CD4-positive, alpha-beta T cell treated with Interferon gamma for 1 hour (primary cell): ENCODE results near the gene SLFN12.
"Not testable (repeated sequence)": the region's sequence is repeated elsewhere in the genome, so short reads cannot be mapped to it uniquely, and the experiment has no call there.

Experiments used
- DNase-seq: peaks from one replicate; pipeline ENCODE4 v3.0.0-alpha.2; 2020

SLFN12 gene

GRCh38 chr17:35407531-35407930, 24.8 kb downstream of the SLFN12 start:
- no peak for DNase-seq

- no peak for DNase-seq
Observed at GRCh38 chr17:35406568-35406967, 25.7 kb downstream of the SLFN12 start.

GRCh38 chr17:35404360-35404759, 27.9 kb downstream of the SLFN12 start:
- no peak for DNase-seq

GRCh38 chr17:35393783-35394182, 38.5 kb downstream of the SLFN12 start:
- DNase-seq, result not testable (repeated sequence)

GRCh38 chr17:35390663-35391062, 41.6 kb downstream of the SLFN12 start:
- no peak for DNase-seq

DNA sequence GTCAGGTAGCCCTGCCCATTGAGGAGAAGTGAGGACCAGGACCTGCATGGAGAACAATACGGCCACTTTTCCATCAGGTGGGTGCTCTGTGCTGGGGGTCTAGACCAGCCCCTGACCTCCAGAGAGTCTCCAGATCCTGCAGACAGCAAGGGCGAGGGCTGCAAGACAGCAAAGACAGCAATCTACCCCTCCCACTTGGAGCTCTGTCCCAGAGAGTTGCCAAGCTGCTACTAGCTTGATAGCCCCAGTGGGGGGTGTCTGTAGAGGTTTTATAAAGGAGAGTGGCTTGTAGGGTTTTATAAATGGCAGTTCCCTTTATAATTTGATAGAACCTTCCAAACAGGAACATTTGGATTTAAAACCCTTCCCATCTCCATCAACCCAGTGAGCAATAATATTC, 42.1 kb downstream of the SLFN12 start:
- no peak for DNase-seq

DNA sequence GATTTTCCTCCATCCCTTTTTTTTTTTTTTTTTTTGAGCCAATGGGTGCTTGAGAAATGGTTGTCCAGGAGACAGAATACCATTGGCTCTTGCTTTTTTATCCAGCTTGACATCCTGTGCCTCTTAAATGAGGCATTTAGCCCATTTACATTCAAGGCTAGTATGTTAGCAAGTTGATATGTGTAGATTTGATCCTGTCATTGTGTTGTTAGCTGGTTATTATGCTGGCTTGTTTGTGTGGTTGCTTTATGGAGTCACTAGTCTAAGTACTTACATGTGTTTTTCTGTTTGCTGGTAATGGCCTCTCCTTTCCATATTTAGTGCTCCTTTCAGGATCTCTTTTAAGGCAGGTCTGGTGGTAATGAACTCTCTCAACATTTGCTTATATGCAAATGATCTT, 44.8 kb downstream of the SLFN12 start:
- DNase-seq, result no peak

GRCh38 chr17:35377706-35378105, 54.6 kb downstream of the SLFN12 start:
- no peak for DNase-seq

DNA sequence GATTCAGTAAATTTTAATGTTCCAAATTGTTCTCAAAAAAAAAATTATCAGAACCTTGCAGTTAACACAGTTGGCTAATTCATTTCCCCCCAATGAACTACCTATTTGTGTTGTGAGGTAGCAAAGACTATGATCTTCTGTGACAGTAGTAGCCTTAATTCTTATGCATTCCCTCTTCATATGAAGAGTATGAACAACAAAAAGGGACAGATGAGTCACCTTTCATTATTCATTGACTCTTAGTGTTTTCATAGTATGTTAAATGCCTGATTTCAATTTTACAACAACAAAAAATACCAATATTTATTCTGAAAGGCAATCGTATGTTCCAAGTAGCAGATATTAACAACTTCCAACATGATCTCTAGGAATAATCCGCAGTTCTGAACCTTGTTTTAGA, 55.2 kb downstream of the SLFN12 start:
- no peak for DNase-seq

DNA sequence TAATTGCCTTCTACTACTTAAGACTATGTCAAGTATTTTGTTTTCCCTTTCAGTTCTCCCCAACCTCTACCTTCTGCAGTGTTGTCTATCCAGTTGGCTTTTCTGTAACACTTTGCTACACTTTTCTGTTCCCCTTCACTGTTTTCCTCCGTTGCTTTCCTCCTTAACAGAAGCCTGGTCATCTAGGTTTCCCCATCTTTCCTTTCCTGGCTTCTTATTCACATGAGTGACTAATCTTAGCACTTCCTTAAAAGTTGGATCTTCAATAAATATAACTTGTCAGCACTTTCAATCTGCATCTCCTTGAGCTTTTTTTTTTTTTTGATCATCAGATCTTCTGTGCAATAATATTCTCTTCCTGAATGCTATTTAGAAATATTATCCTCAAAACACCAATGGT, 56.1 kb downstream of the SLFN12 start:
- no peak for DNase-seq

- DNase-seq, result no peak
Observed at GRCh38 chr17:35374766-35375344, 57.4 kb downstream of the SLFN12 start.

DNA sequence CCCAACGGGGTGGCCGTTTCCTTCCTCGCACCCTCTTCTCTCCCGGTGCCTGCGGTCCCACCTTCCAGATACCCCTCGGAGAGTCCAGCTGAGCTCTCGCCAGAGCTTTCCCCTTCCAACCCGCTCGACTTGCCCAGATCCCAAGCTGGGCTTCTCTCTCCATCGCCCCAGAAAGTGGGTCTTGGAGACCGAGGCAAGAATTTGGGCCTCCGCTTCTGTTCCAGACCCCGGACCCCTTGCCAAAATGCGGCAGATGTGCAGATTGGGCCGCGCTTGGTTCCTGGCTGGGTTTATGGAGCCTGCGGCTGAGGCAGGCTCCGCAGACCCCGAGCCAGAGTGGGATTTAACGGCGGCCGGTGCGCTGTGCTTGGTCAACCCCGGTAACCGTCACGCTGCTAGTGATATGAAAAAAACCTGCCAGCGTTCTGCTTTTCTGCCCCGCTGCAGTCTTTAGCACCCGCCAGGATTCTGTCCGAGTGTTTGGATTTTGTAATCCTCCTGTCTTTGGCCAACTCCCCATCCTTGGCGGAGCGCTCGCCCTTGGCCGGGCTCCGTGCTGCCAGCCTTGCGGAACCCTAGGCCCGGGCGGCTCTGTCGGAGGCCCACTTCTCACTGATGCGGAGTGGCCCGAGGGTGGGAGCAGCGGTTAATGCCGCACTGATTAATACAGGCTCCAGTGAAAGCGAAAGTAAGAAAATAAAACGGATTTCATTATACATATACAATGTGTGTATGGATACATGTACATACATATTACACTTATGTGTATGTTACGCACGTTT, 58.1 kb downstream of the SLFN12 start:
- peak; percentile 46 for DNase-seq

- peak; percentile 89 for DNase-seq
Observed at GRCh38 chr17:35373534-35373983, 58.7 kb downstream of the SLFN12 start, which contains the start of gene SLFN11. Gene SLFN11, minus strand, starts transcription at chr17:35373621. Its CDS starts 9,814 bp downstream, at chr17:35363807.

GRCh38 chr17:35372846-35373533, 59.3 kb downstream of the SLFN12 start:
- DNase-seq, result peak; percentile 40

- DNase-seq, result no peak
Observed at GRCh38 chr17:35371934-35372333, 60.4 kb downstream of the SLFN12 start.

DNA sequence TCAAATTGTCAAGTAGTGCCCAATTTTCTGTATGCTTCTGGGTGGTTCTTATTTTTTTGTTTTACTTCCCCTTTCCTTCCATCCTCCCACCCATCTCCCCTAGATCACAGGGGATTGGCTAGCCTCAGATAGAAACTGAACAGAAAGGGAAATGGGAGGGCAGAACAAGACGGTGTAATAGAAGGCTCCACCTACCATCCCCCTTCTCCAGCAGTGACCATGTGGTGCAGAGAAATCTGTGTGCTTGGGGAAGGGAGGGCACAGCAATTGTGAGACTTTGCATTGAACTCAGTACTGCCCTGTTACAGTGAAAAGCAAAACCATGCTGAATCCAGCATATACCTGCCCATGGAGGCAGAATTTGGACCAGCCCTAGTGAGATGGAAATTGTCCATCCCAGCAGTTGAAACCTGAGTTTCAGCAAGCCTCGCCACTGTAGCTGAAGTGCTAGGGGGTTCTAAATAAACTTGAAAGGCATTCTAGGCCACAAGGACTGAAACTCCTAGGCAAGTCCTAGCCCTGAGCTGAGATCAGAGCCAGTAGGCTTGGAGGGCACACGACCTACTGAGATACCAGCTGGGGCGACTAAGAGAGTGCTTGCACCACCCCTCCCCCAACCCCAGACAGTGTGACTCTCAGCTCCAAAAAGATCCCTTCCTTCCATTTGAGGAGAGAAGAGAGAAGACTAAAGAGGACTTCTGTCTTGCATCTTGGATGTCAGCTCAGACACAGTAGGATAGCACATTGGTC, 64.0 kb downstream of the SLFN12 start:
- DNase-seq, result peak; percentile 58

GRCh38 chr17:35361027-35361426, 71.3 kb downstream of the SLFN12 start:
- DNase-seq, result no peak
